Peyer's patch (tissue), 4 donors: ENCODE measurements around the gene FAM20C. TPM values are rescaled to one million over a fixed set of nuclear protein-coding genes. Genes with fewer than 3 reads are reported as not detected.

Experiments used
- DNase-seq, 3 donors: peaks; one replicate each; pipeline ENCODE4 v3.0.0-alpha.2; 2017 to 2019
- H3K27ac ChIP-seq, 4 donors: fragments of 200-600 bp; sonication (generic); one replicate each; pipeline ENCODE4 v1.5.1; 2016 to 2019
- H3K27me3 ChIP-seq, 2 donors: fragments of 200-600 bp; sonication (generic); one replicate each; pipeline ENCODE4 v1.5.1; 2019
- H3K36me3 ChIP-seq, 3 donors: fragments of 200-600 bp; sonication (generic); one replicate each; pipeline ENCODE4 v1.5.1; 2016 to 2019
- H3K4me1 ChIP-seq, 4 donors: fragments of 200-600 bp; sonication (generic); one replicate each; pipeline ENCODE4 v1.5.1; 2016 to 2019
- H3K4me3 ChIP-seq, 4 donors: fragments of 200-600 bp; sonication (generic); 1 replicate in 3 of 4; 2 replicates in 1 of 4; pipeline ENCODE4 v1.5.1; 2016 to 2019; ENCODE audit warnings: mild to moderate bottlenecking in 1 of 4
- H3K9me3 ChIP-seq, 4 donors: fragments of 200-600 bp; sonication (generic); one replicate each; pipeline ENCODE4 v1.5.1; 2016 to 2019; ENCODE audit warnings: mild to moderate bottlenecking in 1 of 4
- CTCF ChIP-seq, 6 experiments: fragments of 450-650 bp in 4 of 6; fragments of 200-600 bp in 2 of 6; sonication (generic) in 1 of 6; IDR thresholded peaks; one replicate each; pipeline ENCODE4 v1.5.1; 2017 to 2019; ENCODE audit warnings: antibody characterized with exemption in 6 of 6, mild to moderate bottlenecking in 3 of 6, moderate library complexity in 1 of 6
- POLR2A ChIP-seq, 2 donors: fragments of 450-650 bp; IDR thresholded peaks; one replicate each; pipeline ENCODE4 v1.5.1; 2017; ENCODE audit warnings: antibody characterized with exemption in 2 of 2, mild to moderate bottlenecking in 2 of 2, moderate library complexity in 2 of 2
- total RNA-seq, 4 donors: library from RNA; depleted of rRNA; stranded (reverse); fragments of >200 nt; gene quantifications; one replicate each; pipeline ENCODE4 v1.1.0, GENCODE V29; 2016

Gene FAM20C
- total RNA-seq, 4 donors from 2014 or later = 46.4 to 66.0 (median 53.8) TPM

DNA sequence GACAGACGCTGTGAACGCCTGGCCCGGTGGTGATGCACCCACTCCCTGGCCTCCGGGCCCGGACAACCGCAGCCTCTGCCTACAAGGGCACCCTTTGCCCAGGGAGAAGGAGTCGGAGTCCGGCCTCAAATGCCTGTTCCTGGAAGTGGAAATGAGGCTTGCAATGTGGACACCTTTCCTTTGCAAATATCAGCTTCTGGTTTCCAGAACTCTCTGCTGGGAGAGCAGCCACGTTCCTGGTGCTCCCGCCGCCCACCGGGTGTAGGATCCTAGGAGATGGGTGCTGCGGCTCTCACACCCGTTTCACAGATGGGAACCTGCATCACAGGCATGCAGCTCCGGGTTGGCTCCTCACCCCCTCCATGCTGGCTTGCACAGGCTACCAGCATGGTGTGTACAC, 100.5 kb downstream of the FAM20C start:
- peak in 2 of 3 donors; percentile 35 to 46 for DNase-seq
- Histone ChIP-seq H3K27me3 (peaks cover 0 to 23% of the 10 kb centered on the region in 2 donors), H3K4me1 (peaks cover 0 to 31% (median 3%) of the 10 kb centered on the region in 4 donors)

GRCh38 chr7:293681-294439, 101.5 kb downstream of the FAM20C start:
- DNase-seq = peak in 2 of 3 donors; percentile 49 to 58

More for the DNA sequence above, 100.5 kb downstream of the FAM20C start:
- Histone ChIP-seq H3K4me3 (no peak overlapping the region), H3K36me3 (no peaks in the 10 kb centered on the region), H3K9me3 (no peaks in the 10 kb centered on the region), H3K27ac (no peak overlapping the region)
- TF ChIP-seq CTCF (IDR thresholded peaks at IDR 0.05) (no peak), POLR2A (IDR thresholded peaks at IDR 0.05) (no peak)

GRCh38 chr7:294440-295154, 102.2 kb downstream of the FAM20C start:
- H3K4me1 ChIP-seq = peaks cover 0 to 27% (median 3%) of the 10 kb centered on the region in 4 donors
- no peaks in the 10 kb centered on the region for H3K36me3 ChIP-seq
- H3K9me3 ChIP-seq = no peaks in the 10 kb centered on the region
- no peak overlapping the region for H3K4me3 ChIP-seq
- TF ChIP-seq CTCF (IDR thresholded peaks at IDR 0.05) = peak in 1 of 6 experiments; percentile 19
- peak in 1 of 2 donors; percentile 32 for TF ChIP-seq POLR2A (IDR thresholded peaks at IDR 0.05)
- peak overlapping the region in 1 of 4 donors; percentile 80 for H3K27ac ChIP-seq
- peak in 2 of 3 donors; percentile 69 to 81 for DNase-seq
- H3K27me3 ChIP-seq = peaks cover 0 to 13% of the 10 kb centered on the region in 2 donors

More at GRCh38 chr7:293681-294439, 101.5 kb downstream of the FAM20C start:
- Histone ChIP-seq H3K36me3 (no peaks in the 10 kb centered on the region), H3K27me3 (peaks cover 0 to 21% of the 10 kb centered on the region in 2 donors), H3K9me3 (no peaks in the 10 kb centered on the region), H3K4me1 (peaks cover 0 to 31% (median 3%) of the 10 kb centered on the region in 4 donors), H3K4me3 (no peak overlapping the region), H3K27ac (peak overlapping the region in 1 of 4 donors; percentile 80)
- TF ChIP-seq POLR2A (IDR thresholded peaks at IDR 0.05) = no peak
- TF ChIP-seq CTCF (IDR thresholded peaks at IDR 0.05) = peak in 1 of 6 experiments; percentile 4

GRCh38 chr7:295155-296154, 103.1 kb downstream of the FAM20C start:
- no peak overlapping the region for H3K4me3 ChIP-seq
- H3K36me3 ChIP-seq = no peaks in the 10 kb centered on the region
- H3K9me3 ChIP-seq = no peaks in the 10 kb centered on the region
- H3K27me3 ChIP-seq = peaks cover 0 to 5% of the 10 kb centered on the region in 2 donors
- peaks cover 0 to 18% (median 3%) of the 10 kb centered on the region in 4 donors for H3K4me1 ChIP-seq
- no peak for TF ChIP-seq CTCF (IDR thresholded peaks at IDR 0.05)
- no peak for TF ChIP-seq POLR2A (IDR thresholded peaks at IDR 0.05)
- H3K27ac ChIP-seq = peak overlapping the region in 1 of 4 donors; percentile 80
- peak in 1 of 3 donors; percentile 33 for DNase-seq
